Lung (tissue), 12 donors: Measurements from ENCODE around the gene CRYGN. TPM values are rescaled to one million over a fixed set of nuclear protein-coding genes. Genes with fewer than 3 reads are reported as not detected.

ENCODE experiments used
- ATAC-seq: fragments of 200-7000 bp; cut with Tn5 transposase; one replicate; pipeline ENCODE4 v1.9.1; 2020; ENCODE audit warnings: moderate number of reproducible peaks; ENCODE audit not compliant: insufficient read depth, low FRiP score
- DNase-seq, 3 donors: peaks; one replicate each; pipeline ENCODE4 v3.0.0-alpha.2; 2013 to 2017
- H3K27ac ChIP-seq, 2 donors: one replicate each; pipeline ENCODE4 v1.5.1; 2013; ENCODE audit warnings: mild to moderate bottlenecking in 2 of 2, moderate library complexity in 2 of 2, control low read depth in 1 of 2, inconsistent platforms in 1 of 2, low read depth in 1 of 2, low read length in 1 of 2
- H3K27me3 ChIP-seq, 3 donors: one replicate each; pipeline ENCODE4 v1.5.1; 2013; ENCODE audit warnings: low read length in 2 of 3; ENCODE audit not compliant: control insufficient read depth in 3 of 3, insufficient read depth in 3 of 3
- H3K36me3 ChIP-seq, 4 donors: one replicate each; pipeline ENCODE4 v1.5.1; 2013; ENCODE audit warnings: low read length in 4 of 4, mild to moderate bottlenecking in 1 of 4, moderate library complexity in 1 of 4; ENCODE audit not compliant: control insufficient read depth in 4 of 4, insufficient read depth in 4 of 4
- H3K4me1 ChIP-seq, 5 donors: one replicate each; pipeline ENCODE4 v1.5.1; 2013; ENCODE audit warnings: low read length in 5 of 5, mild to moderate bottlenecking in 2 of 5, moderate library complexity in 1 of 5; ENCODE audit not compliant: control insufficient read depth in 5 of 5, insufficient read depth in 5 of 5
- H3K4me3 ChIP-seq: one replicate; pipeline ENCODE4 v1.5.1; 2013; ENCODE audit warnings: mild to moderate bottlenecking, control low read depth, moderate library complexity
- H3K9ac ChIP-seq, 2 donors: one replicate each; pipeline ENCODE4 v1.5.1; 2013; ENCODE audit warnings: low read length in 2 of 2, control low read depth in 1 of 2; ENCODE audit not compliant: insufficient read depth in 1 of 2
- H3K9me3 ChIP-seq, 4 donors: one replicate each; pipeline ENCODE4 v1.5.1; 2013; ENCODE audit warnings: low read length in 3 of 4, mild to moderate bottlenecking in 1 of 4, moderate library complexity in 1 of 4; ENCODE audit not compliant: control insufficient read depth in 4 of 4, insufficient read depth in 3 of 4
- CTCF ChIP-seq: IDR thresholded peaks from 2 replicates; pipeline ENCODE4 v1.5.1; 2012; ENCODE audit warnings: mild to moderate bottlenecking; ENCODE audit errors: control extremely low read depth, extremely low read depth
- WGBS, 2 donors: extraction: QIAGEN DNeasy Blood & Tissue Kit; methylation state at CpG; one replicate each; pipeline ENCODE4 v1.1.7; 2013; 5-methylcytosine and 5-hydroxymethylcytosine counted together
- polyA plus RNA-seq, 2 donors: library from polyadenylated mRNA; stranded (reverse); fragments of 200-250 nt; gene quantifications; one replicate each; pipeline ENCODE4 v1.2.1, GENCODE V29; 2013
- total RNA-seq, 2 donors: library from RNA; depleted of rRNA in 1 of 2; stranded (reverse); fragments of >200 nt in 1 of 2; gene quantifications; one replicate each; pipeline ENCODE4 v1.2.1, GENCODE V29; 2014 to 2021
- donor health status: control.
- donor health status: control.
- donor health status: Bipolar disorder and iron deficiency.
- donor health status: healthy.
- donor health status: DM: yes; HTN: yes; CAD: no.

CRYGN gene
- total and polyA plus RNA-seq, 4 donors = 0.07 to 0.34 (median 0.28) TPM; not detected in 1

- Histone ChIP-seq H3K4me3 (no peak overlapping the region), H3K36me3 (no peaks in the 10 kb centered on the region), H3K27ac (no peak overlapping the region), H3K4me1 (peaks cover 0 to 12% (median 6%) of the 10 kb centered on the region in 5 donors), H3K9me3 (no peaks in the 10 kb centered on the region), H3K27me3 (peaks cover 0 to 3% (median 0%) of the 10 kb centered on the region in 3 donors), H3K9ac (no peak overlapping the region)
- no peak for ATAC-seq
- DNase-seq = no peak
- 90 to 95% methylated on average over 15 of the region's 15 CpGs for WGBS, 2 donors
- TF ChIP-seq CTCF = no peak
Observed at GRCh38 chr7:151433721-151434400, 6.1 kb downstream of the CRYGN start.

- H3K4me1 ChIP-seq = peaks cover 0 to 22% (median 14%) of the 10 kb centered on the region in 5 donors
Observed at GRCh38 chr7:151432658-151433521, 7.1 kb downstream of the CRYGN start.

GRCh38 chr7:151431768-151432311 lies 8.1 kb downstream of the CRYGN start:
- Histone ChIP-seq H3K4me1 (peaks cover 0 to 33% (median 18%) of the 10 kb centered on the region in 5 donors), H3K9me3 (no peaks in the 10 kb centered on the region), H3K27me3 (no peaks in the 10 kb centered on the region), H3K9ac (no peak overlapping the region), H3K36me3 (no peaks in the 10 kb centered on the region), H3K4me3 (no peak overlapping the region), H3K27ac (no peak overlapping the region)
- no peak for ATAC-seq
- 96 to 97% methylated on average over 25 of the region's 25 CpGs for WGBS, 2 donors
- no peak for TF ChIP-seq CTCF
- DNase-seq = no peak

More at GRCh38 chr7:151432658-151433521, 7.1 kb downstream of the CRYGN start:
- ATAC-seq = no peak
- TF ChIP-seq CTCF = no peak
- 58 to 67% methylated on average over 14 of the region's 14 CpGs for whole genome bisulfite sequencing, 2 donors
- H3K27ac ChIP-seq = no peak overlapping the region
- H3K36me3 ChIP-seq = no peaks in the 10 kb centered on the region
- DNase-seq = no peak
- no peaks in the 10 kb centered on the region for H3K9me3 ChIP-seq
- no peak overlapping the region for H3K9ac ChIP-seq
- no peaks in the 10 kb centered on the region for H3K27me3 ChIP-seq
- H3K4me3 ChIP-seq = no peak overlapping the region
